D341Med (cell line): ENCODE results near the gene RRAGC.

Experiments used
- DNase-seq: peaks from one replicate; pipeline ENCODE4 v3.0.0; 2012; ENCODE audit warnings: low spot score

RRAGC gene, protein sequence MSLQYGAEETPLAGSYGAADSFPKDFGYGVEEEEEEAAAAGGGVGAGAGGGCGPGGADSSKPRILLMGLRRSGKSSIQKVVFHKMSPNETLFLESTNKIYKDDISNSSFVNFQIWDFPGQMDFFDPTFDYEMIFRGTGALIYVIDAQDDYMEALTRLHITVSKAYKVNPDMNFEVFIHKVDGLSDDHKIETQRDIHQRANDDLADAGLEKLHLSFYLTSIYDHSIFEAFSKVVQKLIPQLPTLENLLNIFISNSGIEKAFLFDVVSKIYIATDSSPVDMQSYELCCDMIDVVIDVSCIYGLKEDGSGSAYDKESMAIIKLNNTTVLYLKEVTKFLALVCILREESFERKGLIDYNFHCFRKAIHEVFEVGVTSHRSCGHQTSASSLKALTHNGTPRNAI

DNA sequence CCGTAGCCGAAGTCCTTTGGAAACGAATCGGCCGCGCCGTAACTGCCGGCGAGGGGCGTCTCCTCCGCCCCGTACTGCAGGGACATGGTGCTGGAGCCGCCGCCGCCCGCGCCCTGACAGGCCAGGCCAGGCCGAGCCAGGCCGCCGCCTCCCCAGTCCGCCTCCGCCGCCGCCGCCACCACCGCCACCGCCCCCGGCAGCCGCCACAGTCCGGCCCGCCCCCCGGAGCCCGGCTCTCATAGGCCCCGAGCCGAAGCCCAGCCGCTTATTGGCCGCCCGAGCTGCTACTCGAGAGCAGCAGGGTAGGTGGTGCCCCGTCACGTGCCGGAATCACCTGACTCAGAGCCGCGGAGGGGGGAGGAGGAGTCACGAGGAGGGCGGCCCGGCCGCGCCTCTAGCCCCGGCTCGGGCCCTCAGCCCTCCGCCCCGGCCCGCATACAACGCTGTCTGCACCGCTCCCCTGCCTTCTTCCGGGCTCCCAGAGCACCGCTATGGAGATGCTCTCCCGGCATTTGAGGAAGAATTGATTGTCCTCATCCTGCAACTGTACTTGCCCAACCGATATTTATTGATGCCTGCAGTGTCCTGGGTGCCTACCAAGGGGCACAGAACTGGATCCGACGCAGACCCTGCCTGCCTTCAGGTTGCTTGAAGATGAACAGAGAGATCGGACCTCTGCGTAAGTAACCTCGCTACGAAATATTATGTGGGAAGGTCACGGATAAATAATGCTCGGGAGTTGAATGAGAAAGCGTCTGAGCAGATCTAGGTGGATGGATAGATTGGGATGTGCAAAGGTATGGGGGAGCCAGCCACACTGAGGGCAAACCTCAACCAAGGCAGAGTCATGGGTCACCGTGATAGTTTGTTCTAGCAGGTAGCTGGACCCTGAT lies at the start of gene RRAGC:
Gene RRAGC, minus strand, starts transcription at position 212 of the 893 bp plus-strand sequence. Its CDS starts 126 bp downstream, at position 86.
- peak; percentile 98 for DNase-seq

DNA sequence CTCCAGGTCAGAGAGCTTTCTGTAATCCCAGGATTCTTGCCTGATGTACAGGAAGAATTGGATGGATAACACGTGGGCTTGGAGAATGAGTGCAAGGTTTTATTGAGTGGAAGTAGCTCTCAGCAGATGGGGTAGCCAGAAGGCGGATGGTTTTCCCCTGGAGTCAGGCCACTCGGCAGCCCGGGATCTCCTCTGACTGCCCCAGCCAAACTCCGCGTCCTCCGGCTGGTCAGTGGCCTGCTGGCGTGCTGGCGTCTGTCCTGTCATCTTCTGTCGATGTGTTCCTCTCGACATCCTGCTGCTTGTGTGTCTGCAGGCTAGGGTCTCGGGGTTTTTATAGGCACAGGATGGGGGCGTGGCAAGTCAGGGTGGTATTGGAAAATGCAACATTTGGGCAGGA lies 49.2 kb upstream of the RRAGC start:
- no peak for DNase-seq

DNA sequence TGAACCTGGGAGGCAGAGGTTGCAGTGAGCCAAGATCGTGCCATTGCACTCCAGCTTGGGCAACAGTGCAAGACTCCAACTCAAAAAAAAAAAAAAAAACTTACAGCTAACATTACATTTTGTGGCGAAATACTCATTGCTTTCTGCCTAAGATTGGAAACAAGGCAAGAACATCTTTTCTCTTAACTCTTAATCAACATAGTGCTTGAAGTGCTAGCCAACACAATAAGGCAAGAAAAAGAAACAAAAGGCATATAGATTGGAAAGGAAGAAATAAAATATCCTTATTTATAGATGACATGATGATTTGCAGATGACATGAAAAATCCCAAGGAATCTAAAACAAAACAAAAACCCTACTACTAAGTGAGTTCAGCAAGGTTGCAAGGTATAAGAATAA lies 46.4 kb upstream of the RRAGC start:
- DNase-seq = no peak

DNA sequence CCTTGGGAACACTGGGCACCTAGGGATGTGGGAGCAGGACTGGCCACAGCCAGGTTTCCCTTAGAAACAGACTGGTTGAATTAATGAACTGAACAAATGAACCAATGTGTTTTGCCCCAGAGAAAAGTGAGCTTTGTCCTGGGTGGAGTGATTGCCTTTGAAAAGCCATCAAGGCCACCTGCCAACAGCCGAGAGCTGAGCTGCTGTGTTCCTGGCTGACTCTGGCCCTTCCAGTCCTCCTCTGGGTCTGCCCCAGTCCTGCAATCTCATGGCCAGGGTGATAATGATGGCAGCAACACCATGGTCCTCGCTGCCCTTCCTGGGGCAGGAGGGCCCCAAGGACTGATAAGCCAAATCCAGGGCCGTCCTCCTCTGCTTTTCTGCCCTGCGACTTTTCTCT lies 40.0 kb upstream of the RRAGC start:
- DNase-seq = no peak

DNA sequence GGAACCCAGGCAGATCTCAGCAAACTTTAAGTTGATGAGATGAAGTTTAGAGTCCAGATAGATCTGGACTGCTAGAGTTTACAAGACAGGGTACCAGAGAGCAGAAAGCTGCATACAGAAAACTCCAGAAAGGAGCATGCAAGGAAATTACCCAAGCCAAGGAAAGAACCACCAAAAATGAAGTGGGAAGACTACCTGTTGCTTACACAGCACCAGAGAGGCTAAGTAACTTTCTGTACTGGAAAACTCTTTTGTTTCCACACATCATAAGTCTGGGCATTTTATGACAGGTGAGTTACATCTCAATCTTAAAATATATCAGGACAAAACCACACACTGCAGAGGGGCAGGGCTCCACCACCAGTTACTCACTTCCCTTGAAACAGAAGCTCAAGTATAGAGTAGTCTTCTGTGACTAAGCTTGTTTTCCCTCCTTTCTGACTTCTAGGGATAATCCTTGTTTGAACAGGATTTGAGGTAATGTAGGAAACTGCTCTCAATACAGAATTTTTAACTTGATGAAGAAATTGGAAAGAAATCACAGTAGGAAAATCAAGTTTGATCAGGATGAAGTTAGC lies 39.2 kb upstream of the RRAGC start:
- DNase-seq = no peak

DNA sequence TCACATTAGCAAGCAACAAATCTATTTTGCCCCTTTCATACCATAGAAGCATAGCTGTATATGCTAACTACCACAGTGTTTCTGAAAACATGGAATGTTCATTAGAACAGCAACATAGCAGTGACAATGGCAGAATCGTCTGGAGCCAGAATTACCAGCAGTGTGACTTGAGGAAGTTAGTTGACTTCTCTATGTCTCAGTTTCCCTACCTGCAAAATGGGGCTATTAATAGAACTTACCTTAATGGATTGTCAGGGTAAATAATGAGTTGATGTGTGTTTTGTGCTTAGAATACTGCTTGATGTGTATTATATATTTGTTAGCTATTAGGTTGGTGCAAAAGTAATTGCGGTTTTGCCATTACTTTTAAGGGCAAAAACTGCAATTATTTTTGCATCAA lies 36.6 kb upstream of the RRAGC start:
- no peak for DNase-seq

DNA sequence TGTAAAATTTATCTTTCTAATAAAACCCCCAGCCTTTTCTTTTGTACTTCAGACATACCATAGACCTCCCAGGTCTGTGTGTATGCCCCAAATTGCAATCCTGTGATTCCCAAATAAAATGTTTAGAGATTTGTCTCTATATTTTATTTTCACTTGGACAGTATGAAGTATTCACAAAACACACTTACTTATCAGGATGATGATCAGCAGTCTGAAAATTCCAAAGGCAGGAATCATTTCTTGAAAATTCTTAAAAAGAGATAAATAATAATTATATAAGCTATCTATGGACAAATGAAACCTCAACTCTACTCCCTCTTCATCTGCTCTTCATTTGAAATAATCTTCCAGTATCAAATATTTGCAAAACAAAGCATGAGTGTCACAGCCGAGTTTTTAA lies 33.4 kb upstream of the RRAGC start:
- DNase-seq = no peak

DNA sequence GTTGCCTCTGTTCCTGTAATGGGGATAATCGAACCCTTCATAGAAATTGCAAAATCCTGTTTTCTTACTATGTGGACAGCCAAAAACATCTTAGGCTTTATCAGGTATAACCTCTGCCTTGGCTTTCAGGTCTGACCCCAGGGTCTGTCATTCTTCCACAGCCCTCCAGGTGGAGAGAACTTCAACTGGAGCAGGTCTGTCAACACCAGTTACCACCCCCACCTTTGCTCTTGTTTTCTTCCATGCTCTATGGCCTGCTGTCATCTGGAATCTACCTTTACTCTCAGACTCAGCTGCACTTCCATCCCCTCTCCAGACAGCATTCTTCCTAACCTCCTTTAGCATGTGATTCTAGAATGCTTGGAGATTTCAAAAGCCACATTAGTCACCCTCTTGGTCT lies 32.2 kb upstream of the RRAGC start:
- peak; percentile 39 for DNase-seq

DNA sequence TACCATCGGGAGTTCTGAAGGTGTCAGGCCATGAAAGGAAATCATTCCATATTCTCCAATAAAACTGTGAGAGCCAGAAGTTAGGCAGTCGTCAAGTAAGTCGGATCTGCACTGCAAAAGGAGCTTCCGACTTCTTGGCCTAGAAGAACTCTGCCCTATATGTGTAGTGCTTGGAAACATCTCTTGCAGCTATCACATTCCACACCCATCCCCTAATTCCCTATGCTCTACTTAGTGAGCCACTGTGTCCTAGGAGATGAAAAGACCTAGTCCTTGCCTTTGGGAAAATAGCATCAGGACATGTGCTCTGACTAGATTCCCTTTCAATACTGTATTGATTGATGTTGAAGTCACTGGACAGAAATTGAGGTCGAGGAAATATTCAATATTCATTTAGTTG lies 30.0 kb upstream of the RRAGC start:
- DNase-seq = no peak

DNA sequence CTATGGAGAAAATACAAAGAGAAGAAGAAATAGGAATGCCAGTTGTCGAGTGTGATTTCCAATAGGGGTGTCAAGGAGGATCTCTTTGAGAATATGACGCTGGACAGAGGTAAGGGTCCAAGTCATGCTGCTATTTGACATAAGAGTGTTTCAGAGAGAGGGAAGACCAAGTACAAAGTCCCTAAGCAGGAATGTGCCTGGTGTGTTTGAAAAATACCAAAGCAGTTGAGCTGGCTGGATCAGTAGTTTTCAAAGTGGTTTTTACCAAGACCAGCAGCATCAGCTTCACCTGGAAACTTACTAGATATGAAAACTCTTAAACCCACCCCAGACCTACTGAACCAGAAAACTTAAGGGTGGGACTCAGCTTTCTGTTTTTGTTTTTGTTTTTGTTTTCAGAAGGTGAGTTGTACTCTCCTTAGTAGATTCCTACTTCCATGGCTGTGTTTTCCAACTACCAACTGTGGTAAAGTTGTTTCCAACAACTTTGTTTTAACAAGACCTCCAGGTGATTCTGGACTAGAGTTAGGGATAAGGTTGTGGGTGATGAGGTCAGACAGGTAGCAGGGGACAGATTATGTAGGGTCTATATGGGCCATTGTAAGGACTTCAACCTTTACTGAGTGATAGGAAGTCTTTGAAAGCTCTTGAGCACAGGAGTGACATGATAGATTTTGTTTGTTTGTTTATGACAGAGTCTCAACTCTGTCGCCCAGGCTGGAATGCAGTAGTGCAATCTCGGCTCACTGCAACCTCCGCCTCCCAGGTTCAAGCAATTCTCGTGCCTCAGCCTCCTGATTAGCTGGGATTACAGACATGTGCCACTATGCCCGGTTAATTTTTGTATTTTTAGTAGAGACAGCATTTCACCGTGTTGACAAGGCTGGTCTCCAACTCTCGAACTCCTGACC lies 29.1 kb upstream of the RRAGC start:
- no peak for DNase-seq

DNA sequence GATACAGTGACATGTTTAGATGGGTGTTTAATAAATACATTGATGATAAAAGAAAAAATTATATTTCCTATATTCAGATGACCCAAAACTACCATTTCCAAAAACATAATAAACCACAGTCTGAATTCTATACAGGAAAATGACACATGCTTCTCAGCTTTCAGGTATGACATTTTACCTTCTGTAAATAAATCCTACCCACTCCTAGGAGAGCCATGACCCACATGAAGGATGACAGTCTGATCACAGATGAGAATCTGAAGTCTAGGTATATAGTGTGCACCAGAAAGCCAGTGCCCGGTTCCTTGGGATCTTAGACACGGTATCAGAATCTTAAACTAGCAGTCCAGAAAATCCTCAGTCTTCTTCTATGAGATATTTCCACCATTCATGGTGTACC lies 25.5 kb upstream of the RRAGC start:
- DNase-seq = no peak

DNA sequence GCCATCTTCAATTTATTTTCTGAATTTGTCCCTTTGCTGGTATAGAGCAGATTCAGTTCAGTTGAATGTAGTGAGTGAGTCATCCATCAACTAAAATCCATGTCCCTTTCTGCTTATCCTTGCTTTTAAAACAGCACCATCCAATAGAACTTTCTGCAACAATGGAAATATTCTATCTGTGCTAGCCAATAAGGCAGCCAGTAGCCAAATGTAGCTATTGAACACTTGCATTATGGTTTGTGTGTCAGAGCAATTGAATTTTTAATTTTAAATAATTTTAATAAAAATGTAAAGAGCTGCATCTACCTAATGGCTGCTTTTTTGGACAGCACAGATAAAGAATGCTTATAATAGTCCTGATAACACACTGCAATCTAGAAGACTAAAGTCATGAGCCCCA lies 21.9 kb upstream of the RRAGC start, which contains the start of gene GJA9:
Gene GJA9, minus strand, starts transcription at position 101 of the 400 bp plus-strand sequence. CDS start 5,489 bp downstream, outside the sequence.
- DNase-seq = no peak

DNA sequence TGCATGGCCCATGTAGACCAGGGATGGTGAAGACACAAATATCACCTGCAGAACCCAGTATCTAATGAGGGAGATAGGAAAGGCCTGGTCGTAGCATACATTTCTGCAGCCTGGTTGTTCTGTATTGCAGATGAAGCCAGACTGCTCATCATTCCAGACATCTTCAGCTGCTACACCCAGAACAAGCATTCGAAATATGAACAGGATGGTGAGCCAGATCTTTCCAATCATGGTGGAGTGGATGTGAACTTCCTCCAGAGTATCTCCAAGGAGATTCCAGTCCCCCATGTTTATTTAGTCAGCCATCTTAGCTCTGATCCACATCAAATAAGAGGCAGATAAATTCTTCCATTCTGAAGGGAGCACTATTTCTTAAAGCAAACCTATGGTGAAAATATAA lies 16.2 kb upstream of the RRAGC start:
- DNase-seq = no peak

DNA sequence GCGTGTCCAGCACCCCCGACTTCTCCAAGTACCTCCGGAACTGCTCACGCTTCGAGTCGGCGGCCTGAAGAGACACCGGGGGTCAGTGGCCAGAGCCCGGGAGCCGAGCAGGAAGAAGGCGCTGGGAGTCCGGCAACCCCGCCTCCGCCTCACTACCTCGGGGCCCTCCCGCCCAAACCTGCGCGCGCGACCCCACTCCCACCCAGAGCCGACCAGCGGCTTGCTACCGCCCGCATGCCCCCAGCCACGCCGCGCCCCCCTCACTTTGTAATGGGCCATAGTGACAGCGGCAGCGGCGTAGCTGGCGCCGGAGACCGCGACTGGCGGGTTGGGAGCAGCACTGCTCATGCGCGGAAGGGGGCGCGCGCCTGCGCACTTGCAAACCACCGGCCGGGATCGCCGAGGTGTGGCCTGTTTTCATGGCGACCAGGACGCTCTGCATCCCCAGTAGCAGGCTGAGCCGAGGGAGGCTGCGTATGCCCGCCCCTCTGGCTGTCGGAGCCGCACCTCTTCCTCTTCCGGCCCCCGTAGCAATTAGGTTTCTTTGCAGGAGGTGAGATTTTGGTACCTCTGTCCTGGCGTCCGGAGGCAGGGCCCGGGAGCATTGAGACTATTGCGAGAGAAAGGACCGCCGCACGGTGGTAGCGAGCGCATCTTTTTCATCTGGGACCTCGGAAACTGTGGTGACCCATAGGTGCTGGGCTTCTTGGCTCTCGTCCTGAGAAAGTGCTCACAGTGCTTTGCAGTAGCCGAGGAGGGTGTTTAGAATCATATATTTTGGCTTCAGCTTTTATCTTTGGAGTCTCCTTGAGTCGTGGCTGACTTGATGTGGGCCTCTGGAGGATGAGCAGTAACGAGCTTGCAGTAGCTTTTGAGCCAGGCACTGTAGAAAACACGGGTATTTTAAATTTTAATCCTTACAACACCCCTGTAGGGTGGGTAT lies 13.7 kb upstream of the RRAGC start, which contains the start of gene MYCBP:
Gene MYCBP, minus strand, starts transcription at position 322 of the 943 bp plus-strand sequence. Its CDS starts 43 bp downstream, at position 279.
- DNase-seq = peak; percentile 99

DNA sequence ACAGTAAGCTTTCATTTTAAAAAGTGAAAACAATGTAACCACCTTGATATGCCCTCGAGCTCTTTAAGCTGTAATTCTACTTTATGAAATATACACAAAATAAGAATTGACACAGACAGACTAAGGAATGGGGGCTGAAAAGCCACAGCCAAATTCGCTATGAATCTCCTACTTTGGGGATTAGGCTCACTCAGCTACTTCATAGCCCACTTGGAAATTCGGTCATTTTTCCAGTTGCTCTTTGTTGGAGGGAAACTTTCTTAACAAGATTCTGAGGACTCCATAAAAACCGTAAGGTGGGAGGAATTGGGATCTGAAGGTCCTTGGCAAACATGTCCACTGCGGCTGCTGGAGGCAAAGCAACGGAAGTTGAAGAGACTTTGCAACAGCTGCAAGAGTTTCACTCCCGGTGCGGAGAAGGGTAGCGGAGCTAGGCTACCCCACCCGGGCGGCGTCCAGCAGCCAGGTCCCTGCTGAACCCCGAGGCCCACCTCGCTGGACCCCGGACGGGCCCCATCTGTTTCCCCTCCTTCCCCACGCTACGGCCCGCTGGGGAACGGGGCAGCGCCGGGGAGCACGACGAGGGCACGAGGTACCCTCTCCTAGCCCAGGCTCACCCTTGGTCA lies 12.9 kb upstream of the RRAGC start:
- no peak for DNase-seq

DNA sequence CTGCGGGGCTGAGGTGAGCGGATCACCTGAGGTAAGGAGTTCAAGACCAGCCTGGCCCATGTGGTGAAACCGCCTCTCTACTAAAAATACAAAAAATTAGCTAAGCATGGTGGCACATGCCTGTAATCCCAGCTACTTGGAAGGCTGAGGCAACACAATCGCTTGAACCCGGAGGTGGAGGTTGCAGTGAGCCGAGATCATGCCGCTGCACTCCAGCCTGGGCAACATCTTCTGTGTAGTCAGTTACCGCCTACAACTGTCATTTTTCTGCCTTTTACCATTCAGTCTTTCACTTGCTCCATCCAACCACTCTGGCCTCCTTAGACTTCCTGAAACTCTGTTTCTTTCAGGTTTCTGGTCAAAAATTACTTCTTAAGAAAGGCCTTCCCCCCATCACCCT lies 11.4 kb upstream of the RRAGC start:
- DNase-seq = no peak

DNA sequence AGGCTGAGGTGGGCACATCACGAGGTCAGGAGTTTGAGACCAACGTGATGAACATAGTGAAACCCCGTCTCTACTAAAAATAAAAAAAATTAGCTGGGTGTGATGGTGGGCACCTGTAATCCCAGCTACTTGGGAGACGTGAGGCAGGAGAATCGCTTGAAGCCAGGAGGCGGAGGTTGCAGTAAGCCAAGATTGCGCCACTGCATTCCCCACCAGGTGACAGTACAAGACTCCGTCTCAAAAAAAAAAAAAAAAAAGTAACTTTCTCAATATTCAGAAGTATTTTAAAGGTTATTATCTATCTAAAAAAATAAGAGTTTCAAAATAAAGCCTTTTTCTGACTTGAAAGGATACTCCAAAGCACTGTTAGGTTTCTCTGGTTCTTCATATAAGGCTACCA lies 7.6 kb upstream of the RRAGC start:
- no peak for DNase-seq

DNA sequence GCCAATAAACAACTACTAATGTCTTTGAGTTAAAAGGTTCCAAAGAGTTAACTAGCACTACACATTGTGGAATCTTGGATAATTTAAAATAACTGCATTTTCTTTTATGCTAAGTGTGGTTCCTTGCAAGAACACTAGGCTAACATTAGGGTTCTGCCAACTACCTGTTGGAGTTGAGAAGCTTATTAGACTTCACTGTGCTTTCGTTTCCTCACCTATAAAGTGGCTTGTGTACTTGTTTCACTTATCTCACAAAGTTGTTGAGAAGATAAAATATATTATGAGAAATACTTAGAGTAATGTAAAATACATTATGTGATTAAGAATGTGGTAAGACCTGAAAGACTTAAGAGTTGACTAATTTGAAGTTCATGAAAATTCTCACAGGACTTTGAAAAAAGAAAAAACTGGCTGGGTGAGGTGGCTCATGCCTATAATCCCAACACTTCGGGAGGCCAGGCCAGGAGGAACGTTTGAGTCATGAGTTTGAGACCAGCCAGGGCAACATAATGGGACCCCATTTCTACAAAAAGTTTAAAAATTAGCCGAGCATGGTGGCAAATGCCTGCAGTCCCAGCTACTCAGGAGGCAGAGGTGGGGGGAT lies 5.6 kb upstream of the RRAGC start:
- no peak for DNase-seq

DNA sequence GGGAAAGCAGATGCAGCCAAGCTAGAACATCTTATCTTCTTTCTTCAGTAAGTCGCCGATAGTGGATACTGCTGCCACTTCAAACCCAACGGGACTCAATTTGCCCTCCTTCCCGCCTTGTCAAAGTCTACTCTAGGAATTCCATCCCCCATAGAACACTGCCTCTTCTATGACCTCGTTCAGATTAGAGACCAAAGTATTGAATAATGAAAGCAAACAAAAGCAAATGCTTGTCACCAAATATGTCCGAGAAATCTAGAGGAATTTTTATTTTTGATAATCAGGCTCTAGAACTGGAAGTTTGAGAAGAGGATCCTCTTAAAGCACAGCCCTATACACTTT lies 853 bp upstream of the RRAGC start:
- no peak for DNase-seq
